HG02571 (cell line): Measurements from ENCODE around the gene MFN2.
"Not testable (repeated sequence)": the region's sequence is repeated elsewhere in the genome, so short reads cannot be mapped to it uniquely, and the experiment has no call there.

Experiments
- ATAC-seq: cut with Tn5 transposase; IDR thresholded peaks from one replicate; pipeline ENCODE4 v1.9.1; 2021; ENCODE audit warnings: mild to moderate bottlenecking, moderate library complexity; ENCODE audit not compliant: unreplicated experiment

MFN2 gene

DNA sequence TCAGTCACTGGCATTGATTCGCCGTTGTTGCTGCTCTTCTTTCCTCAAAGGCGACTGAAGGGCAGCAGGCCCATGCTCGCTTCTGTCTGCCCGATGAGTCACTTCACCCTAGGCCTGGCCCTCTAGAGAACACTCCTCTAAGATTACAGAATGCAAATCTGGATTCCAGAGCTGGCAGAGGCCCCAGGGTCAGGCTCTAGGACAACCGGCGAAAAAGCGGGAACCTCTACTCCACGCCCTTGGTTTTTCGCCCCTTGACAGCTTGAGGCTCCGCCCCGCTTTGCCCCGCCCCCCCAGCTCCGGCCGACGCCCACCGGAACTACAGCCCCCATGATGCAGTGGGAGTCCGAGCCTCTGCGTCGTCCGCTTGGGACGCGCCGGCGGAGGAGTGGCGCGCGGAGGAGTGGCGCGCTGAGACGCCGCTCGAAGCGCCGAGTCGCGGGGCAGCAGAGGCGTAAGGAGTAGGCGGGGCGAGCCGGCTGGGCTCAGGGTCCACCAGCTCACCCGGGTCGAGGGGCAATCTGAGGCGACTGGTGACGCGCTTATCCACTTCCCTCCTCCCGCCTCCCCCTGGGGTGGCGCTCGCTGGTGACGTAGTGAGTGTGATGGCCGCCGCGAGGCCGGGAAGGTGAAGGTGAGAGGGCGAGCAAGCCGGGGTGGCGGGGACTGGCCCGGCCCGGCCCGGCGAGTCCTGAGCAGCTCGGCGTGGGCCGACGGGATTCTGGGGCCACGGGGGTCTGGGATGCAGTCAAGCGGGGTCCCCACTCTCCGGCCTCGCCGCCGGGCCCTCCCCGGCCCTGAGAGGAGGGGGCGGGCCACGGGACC lies at the start of gene MFN2:
TSS of gene MFN2 (plus strand) at position 594 of the 825 bp plus-strand sequence. CDS start 8,725 bp downstream, outside the sequence.
- ATAC-seq: peak; percentile 90

DNA sequence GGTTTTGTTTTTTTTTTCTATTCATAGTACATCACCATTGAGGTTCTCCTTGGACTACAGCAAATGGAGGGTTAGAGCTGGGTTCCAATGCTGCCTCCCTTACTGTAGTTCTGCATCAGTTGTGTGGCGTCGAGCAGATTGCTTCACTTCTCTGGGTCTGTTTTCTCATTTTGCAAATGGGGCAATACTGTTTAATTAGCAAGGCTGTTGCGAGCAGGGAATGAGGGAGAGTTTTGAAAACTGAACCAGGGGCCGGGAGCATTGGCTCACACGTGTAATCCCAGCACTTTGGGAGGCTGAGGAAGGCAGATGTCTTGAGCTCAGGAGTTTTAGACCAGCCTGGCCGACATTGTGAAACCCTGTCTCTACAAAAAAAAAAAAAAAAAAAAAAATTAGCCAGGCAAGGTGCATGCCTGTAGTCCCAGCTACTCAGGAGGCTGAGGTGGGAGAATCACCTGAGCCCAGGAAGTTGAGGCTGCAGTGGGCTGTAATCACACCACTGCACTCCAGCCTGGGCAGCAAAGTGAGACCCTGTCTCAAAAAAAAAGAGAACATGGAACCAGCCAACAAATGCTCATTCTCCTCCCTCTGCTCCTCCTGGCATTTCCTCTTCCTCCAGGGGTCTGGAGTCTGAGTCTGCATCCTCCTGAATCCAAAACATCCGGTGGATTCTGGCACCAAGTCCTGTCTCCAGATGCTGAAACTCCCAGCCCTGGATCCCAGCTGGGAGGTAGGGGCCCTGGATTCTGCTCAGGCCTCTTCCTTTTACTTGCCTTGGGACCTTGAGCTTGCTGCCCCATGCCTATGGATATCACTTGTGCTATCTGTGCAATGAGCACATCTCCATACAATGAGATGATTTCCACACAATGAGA lies 49.4 kb upstream of the MFN2 start:
- ATAC-seq: no peak

GRCh38 chr1:11931845-11932244 lies 48.4 kb upstream of the MFN2 start:
- ATAC-seq: no peak

- ATAC-seq: peak; percentile 83
Measured at GRCh38 chr1:11934302-11935056, 45.8 kb upstream of the MFN2 start, which contains the start of gene PLOD1. Gene PLOD1, plus strand, starts transcription at chr1:11934717. Its CDS starts 63 bp downstream, at chr1:11934780.

- no peak for ATAC-seq
Measured at GRCh38 chr1:11935057-11935412, 45.2 kb upstream of the MFN2 start.

- not testable (repeated sequence) for ATAC-seq
Measured at GRCh38 chr1:11935733-11936132, 44.5 kb upstream of the MFN2 start.

- no peak for ATAC-seq
Measured at GRCh38 chr1:11938722-11939526, 41.3 kb upstream of the MFN2 start.

- not testable (repeated sequence) for ATAC-seq
Measured at GRCh38 chr1:11939794-11940193, 40.5 kb upstream of the MFN2 start.

GRCh38 chr1:11940260-11940921 lies 39.9 kb upstream of the MFN2 start:
- no peak for ATAC-seq

DNA sequence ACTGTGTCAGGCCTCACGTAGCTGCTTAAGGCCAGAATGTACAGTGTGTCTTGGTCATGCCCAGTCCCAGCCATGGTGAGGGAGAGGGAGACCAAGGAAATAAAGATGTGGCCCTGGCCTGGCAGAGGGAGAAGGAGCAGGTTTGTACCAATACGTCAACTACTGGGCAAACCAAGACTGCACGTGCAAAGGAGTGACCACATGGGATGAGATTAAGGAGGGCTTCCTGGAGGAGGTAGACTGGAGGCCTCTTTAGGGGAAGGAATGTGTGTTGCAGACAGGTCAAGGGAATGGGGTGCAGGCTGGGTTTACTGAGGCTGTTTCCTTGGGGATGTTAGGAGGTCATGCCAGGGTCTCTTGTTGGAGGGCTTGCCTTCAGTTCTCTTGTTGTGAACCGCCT lies 38.0 kb upstream of the MFN2 start:
- no peak for ATAC-seq

GRCh38 chr1:11943619-11944018 lies 36.6 kb upstream of the MFN2 start:
- no peak for ATAC-seq

DNA sequence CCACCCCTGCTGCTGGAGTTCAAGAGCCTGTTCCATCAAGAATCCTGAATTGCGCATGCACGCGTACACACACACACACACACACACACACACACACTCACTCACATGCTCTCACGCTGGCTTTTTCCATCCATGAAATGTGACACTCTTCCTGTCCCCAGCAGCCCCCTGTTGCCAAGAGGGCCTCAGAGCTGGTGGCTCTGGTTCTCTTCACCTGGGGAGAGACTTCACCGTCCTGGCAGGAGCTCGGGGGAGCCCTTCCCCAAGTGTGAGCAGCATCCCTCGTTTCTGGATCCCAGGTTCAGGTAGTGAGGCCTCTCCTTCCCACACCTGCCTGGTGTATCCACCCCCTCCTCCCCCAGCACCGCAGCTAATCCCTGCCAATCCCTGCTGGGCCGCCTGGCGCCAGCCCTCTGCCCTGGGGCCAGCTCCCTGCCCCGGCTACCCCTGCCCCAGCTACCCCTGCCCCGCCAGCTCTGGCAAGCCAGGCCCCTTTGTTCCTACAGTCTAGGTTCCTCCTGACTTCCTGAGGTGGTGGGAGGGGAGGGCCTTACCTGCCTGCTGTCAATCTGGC lies 35.8 kb upstream of the MFN2 start:
- ATAC-seq: no peak

GRCh38 chr1:11946647-11947046 lies 33.6 kb upstream of the MFN2 start:
- ATAC-seq: no peak

DNA sequence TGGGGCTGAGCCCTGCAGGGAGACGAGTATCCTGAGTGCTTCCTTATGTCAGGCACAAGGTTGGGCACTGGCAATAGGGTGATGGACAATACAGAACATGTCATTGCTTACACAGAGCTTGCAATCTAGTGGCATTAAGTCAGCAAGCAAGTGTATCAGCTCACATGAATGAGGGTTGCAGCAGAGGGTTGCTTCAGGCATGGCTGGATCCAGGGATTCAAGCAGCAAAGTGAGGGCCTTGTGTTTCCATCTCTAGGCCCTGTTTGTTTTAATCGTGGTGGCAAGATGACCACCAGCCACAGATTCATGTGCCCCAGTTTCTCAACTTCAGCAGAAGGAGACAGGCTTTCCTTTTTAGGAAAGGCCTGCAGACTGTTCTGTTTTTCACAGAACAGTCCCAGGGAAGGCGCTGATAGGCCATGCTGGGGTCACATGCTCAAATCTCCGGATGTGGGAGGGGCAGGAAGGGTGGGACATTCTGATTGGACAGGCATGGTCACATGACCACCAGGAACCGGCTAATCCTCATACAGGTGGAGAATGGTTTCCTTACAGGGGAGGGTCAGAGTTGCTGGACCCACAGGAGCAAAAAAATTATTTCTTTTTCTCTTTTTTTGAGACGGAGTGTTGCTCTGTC lies 31.3 kb upstream of the MFN2 start:
- ATAC-seq: no peak

DNA sequence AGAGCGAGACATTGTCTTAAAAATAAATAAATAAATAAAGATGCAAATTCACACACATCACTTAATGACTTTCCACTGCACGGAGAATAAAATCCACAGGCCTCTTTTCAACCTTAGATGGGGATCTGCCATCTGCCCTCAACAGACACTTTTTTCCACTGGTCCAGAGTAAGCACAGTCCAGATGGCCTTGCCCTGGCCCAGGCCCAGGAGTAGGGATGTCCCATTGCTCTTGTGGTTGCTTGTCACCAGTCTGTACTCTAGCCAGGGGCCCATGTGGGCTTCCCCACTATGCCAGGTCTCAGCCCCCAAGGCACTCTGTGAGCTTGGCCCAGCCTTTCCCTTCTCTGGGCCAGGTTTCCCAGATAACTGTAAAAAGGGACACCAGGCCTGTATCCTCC lies 28.3 kb upstream of the MFN2 start:
- no peak for ATAC-seq

DNA sequence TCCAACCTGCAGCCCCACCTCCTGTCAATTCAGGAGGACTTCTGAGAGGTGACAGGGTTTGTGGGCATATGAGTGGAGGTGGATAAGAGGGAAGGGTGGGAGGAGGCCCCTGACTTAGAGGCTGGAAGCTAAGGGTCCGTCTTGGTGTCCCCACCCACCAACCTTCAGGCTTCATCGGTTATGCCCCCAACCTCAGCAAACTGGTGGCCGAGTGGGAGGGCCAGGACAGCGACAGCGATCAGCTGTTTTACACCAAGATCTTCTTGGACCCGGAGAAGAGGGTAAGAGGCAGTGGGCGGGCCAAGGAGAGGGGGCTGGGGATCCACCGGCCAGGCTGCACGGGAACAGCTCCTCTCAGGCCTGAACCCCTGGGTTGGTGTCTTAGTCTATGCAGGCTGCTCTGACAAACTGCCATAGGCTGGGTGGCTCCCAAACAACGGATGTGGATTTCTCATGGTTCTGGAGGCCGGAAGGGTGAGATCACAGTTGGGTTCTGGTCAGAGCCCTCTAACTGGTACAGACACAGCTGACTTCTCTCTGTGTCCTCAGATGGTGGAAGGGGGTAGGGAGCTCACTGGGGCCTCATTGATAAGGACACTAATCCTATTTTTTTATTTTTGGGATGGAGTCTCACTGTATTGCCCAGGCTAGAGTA lies 27.7 kb upstream of the MFN2 start:
- no peak for ATAC-seq

DNA sequence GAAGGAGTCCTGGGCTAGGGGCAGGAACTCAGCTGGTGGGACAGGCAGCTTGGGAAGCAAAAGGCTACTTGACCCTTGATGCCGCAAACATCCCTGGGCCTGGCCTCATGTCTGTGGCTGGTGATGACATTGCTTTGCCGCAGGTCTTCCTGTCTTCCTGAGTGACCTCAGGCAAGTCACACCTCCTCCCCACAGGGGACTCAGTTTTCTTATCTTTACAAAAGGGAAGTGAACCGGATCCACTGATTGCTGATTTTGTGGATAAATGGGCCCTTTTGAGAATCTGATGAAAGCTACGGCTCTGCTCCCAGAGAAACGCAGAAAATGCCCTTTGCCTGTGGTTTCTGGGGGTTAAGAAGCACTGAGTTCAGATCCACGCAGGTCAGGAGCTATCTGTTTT lies 25.0 kb upstream of the MFN2 start:
- no peak for ATAC-seq

GRCh38 chr1:11957398-11957797 lies 22.8 kb upstream of the MFN2 start:
- ATAC-seq: no peak
